NB4 (cell line): Measurements from ENCODE around the gene C2CD4D.

Experiments
- DNase-seq: peaks from one replicate; pipeline ENCODE4 v3.0.0; 2010; ENCODE audit warnings: low read depth
- H3K4me3 ChIP-seq: one replicate; pipeline ENCODE4 v1.5.1; 2011; ENCODE audit warnings: mild to moderate bottlenecking, low read depth, low read length, moderate library complexity
- MYC ChIP-seq: IDR thresholded peaks from 2 replicates; pipeline ENCODE4 v1.6.1; 2011; ENCODE audit warnings: low read depth, low read length
- POLR2A ChIP-seq: IDR thresholded peaks from 2 replicates; pipeline ENCODE4 v1.6.1; 2011; ENCODE audit warnings: mild to moderate bottlenecking; ENCODE audit not compliant: insufficient read length; ENCODE audit errors: extremely low read depth
- TF ChIP-seq, protein P1 (sequence below): IDR thresholded peaks from one replicate; pipeline ENCODE4 v1.5.1; 2012; ENCODE audit warnings: low read depth, low read length
- TF ChIP-seq, protein P2 (sequence below): IDR thresholded peaks from 2 replicates; pipeline ENCODE4 v1.6.1; 2011; ENCODE audit warnings: low read depth, low read length

C2CD4D gene

DNA sequence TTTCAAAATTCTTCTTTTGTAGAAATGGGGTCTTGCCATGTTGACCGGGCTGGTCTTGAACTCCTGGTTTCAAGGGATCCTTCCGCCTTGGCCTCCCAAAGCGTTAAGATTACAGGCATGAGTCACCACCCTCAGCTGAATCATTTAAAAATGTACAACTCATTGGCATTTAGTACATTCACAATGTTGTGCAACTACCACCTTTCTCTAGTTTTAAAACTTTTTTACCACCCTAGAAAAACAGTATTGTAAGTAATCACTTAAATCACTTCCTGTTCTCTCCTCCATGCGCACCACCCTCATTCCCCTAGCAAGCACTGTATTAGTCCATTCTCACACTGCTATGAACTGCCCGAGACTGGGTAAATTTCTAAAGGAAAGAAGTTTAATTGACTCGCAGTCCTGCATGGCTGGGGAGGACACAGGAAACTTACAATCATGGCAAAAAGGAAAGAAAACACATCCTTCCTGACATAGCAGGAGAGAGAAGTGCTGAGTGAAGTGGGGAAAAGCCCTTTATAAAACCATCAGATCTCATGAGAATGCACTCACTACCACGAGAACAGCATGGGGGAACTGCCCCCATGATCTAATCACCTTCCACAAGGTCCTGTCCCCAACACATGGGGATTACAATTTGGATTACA lies 28.3 kb upstream of the C2CD4D start:
- TF ChIP-seq MYC (no peak), POLR2A (no peak)
- TF ChIP-seq, protein P1, sequence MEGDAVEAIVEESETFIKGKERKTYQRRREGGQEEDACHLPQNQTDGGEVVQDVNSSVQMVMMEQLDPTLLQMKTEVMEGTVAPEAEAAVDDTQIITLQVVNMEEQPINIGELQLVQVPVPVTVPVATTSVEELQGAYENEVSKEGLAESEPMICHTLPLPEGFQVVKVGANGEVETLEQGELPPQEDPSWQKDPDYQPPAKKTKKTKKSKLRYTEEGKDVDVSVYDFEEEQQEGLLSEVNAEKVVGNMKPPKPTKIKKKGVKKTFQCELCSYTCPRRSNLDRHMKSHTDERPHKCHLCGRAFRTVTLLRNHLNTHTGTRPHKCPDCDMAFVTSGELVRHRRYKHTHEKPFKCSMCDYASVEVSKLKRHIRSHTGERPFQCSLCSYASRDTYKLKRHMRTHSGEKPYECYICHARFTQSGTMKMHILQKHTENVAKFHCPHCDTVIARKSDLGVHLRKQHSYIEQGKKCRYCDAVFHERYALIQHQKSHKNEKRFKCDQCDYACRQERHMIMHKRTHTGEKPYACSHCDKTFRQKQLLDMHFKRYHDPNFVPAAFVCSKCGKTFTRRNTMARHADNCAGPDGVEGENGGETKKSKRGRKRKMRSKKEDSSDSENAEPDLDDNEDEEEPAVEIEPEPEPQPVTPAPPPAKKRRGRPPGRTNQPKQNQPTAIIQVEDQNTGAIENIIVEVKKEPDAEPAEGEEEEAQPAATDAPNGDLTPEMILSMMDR, result no peak
- TF ChIP-seq, protein P2, sequence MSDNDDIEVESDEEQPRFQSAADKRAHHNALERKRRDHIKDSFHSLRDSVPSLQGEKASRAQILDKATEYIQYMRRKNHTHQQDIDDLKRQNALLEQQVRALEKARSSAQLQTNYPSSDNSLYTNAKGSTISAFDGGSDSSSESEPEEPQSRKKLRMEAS, result no peak
- DNase-seq, result peak; percentile 81
- H3K4me3 ChIP-seq, result no peak overlapping the region

DNA sequence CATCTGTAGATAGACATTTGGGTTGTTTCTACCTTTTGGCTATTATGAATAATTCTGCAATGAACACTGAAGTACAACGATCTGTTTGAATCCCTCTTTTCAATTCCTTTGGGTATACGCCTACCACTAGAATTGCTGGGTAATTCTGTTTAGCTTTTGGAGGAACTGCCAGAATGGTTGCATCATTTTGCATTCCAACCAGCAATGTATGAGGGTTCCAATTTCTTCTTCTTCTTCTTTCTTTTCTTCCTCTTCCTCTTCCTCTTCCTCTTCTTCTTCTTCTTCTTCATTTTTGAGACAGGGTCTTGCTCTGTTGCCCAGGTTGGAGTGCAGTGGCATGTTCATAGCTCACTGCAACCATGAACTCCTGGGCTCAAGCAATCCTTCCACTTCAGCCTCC lies 27.7 kb upstream of the C2CD4D start:
- TF ChIP-seq POLR2A, result no peak
- TF ChIP-seq, protein P2, result no peak
- TF ChIP-seq MYC, result no peak
- TF ChIP-seq, protein P1, result no peak
- peak; percentile 27 for DNase-seq
- H3K4me3 ChIP-seq, result no peak overlapping the region

DNA sequence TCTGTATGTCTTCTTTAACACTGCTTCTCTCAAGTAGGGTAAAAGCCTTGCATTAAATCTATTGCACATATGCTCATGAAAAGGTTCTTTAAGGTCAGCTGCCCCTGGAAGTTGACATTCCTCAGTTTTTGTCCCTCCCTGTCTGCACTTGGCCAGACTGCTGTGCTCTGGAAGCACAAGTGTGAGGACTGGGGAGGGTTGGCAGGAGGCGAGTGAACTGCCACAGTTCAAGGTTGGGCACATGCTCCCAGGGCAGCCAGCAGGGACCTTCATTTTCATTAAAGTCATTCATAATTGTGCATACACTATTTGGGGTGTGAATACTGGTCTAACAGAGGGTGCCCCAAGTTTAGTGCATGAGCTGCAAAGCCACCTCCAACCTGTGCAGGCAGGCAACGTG lies 24.8 kb upstream of the C2CD4D start:
- no peak for DNase-seq
- no peak overlapping the region for H3K4me3 ChIP-seq
- no peak for TF ChIP-seq MYC
- no peak for TF ChIP-seq POLR2A
- TF ChIP-seq, protein P2, result no peak
- TF ChIP-seq, protein P1, result no peak

DNA sequence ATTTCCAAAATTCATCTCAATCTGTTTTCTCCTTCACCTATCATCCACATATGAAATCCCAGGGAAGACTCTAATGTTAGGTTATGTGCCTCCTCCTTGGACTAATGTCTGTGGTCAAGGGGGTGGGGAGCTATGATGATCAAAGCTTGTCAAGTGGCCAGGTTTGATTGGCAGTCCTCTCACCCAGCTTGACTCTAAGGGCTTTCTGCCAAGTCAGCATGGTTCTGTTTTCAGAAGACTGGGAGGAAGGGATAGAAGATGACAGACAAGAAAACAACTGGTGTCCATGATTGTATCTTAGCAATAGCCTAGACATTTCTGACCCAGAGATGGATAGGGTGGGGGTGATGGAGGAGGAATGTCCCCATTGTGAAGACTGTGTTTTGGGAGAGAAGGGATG lies 23.0 kb upstream of the C2CD4D start:
- no peak for DNase-seq
- TF ChIP-seq POLR2A, result no peak
- TF ChIP-seq, protein P1, result no peak
- TF ChIP-seq, protein P2, result no peak
- TF ChIP-seq MYC, result no peak
- no peak overlapping the region for H3K4me3 ChIP-seq

DNA sequence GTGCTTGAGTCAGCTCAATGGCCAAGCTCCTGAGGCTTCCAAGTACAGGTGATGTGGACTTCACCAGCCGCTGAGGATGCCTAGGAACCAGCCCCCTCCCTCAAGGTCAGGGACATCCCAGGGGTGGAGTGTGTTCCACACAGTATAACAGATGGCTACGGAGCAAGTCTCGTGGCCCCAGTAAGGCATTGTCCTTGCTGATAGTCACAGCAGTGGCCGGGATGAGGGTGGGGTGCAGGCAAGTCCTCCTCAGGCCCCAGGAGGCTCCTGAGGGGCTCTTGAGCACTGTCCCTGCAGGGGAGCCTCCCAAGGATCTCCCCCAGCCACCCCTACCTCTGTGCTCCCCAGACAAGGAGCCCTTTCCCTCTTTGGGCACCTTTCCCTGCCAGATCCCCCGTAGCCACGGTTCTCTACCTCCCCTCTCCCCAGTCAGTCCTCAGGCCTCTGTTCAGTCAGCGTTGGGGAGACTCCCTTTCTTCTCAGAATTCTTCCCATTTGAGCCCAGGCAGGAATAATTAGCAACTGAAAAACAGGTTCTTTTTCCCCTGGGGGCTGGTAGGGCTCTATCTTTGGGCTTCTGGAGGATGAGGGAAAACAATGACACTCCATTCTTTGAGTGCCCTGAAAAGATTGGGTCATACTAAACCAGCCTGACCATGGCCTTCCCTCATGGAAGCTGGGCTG lies 21.0 kb upstream of the C2CD4D start:
- TF ChIP-seq, protein P2, result no peak
- TF ChIP-seq, protein P1, result no peak
- TF ChIP-seq POLR2A (no peak), MYC (no peak)
- no peak overlapping the region for H3K4me3 ChIP-seq
- no peak for DNase-seq
